Parathyroid adenoma (tissue), 2 donors: ENCODE measurements around the gene FOXC1.

Experiments
- H2AFZ ChIP-seq: fragments of 300-600 bp; sonication (generic); one replicate; pipeline ENCODE4 v1.7.0; 2017; ENCODE audit warnings: antibody characterized with exemption, mild to moderate bottlenecking
- H3K27ac ChIP-seq: fragments of 300-600 bp; sonication (generic); one replicate; pipeline ENCODE4 v1.7.0; 2017
- H3K27me3 ChIP-seq: fragments of 300-600 bp; sonication (generic); one replicate; pipeline ENCODE4 v1.7.0; 2017; ENCODE audit warnings: low read length; ENCODE audit not compliant: control insufficient read depth, insufficient read depth
- H3K36me3 ChIP-seq: fragments of 300-600 bp; sonication (generic); one replicate; pipeline ENCODE4 v1.7.0; 2017; ENCODE audit warnings: low read length; ENCODE audit not compliant: control insufficient read depth, insufficient read depth
- H3K4me1 ChIP-seq: fragments of 300-600 bp; sonication (generic); one replicate; pipeline ENCODE4 v1.7.0; 2017; ENCODE audit warnings: control low read depth
- H3K4me2 ChIP-seq: fragments of 300-600 bp; sonication (generic); one replicate; pipeline ENCODE4 v1.7.0; 2017; ENCODE audit warnings: low read length
- H3K4me3 ChIP-seq: fragments of 300-600 bp; sonication (generic); one replicate; pipeline ENCODE4 v1.7.0; 2017; ENCODE audit warnings: low read depth, low read length
- H3K79me2 ChIP-seq: fragments of 300-600 bp; sonication (generic); one replicate; pipeline ENCODE4 v1.7.0; 2017; ENCODE audit warnings: control low read depth
- H3K9ac ChIP-seq: fragments of 300-600 bp; sonication (generic); one replicate; pipeline ENCODE4 v1.7.0; 2017; ENCODE audit warnings: mild to moderate bottlenecking
- H3K9me3 ChIP-seq: fragments of 300-600 bp; sonication (generic); one replicate; pipeline ENCODE4 v1.7.0; 2017; ENCODE audit warnings: low read length; ENCODE audit not compliant: control insufficient read depth
- TF ChIP-seq, protein P1 (sequence below): fragments of 300-600 bp; sonication (generic); IDR thresholded peaks from one replicate; pipeline ENCODE4 v1.7.0; 2017; ENCODE audit warnings: antibody characterized with exemption, mild to moderate bottlenecking
- donor health status: primary hyperparathyroidism.

The FOXC1 gene

DNA sequence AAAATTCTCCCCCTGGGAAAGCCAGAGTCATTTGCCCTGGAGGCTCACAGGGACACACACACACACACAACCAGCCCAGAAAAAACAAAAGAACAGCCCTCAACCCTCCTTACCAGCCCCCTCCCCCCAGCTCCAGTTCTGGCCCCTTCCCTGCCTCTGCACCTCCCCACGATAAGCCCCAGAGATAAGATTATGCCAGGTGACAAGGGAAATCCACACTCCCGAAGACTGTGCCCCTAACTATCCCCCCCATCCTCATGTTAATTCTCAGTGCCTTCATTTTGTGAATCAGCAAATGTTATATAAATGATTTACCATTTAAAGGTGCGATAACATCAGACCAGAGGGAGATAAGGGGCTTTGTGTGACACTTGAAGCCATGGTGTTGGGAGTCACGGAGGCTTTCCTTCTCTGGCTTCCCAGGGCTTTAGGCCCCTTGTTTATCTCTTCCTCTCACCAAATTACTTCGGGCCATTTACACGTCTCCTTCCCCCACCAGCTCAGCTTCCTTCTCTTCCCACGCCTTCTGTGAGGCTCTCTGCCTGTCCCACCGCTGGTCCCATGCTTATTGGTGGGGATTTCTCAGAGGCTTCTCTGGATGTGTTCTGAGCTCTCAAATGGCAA lies 12.5 kb upstream of the FOXC1 start:
- Histone ChIP-seq H2AFZ (no peak overlapping the region), H3K9me3 (no peaks in the 10 kb centered on the region), H3K4me2 (no peak overlapping the region), H3K4me1 (no peaks in the 10 kb centered on the region), H3K79me2 (no peaks in the 10 kb centered on the region), H3K27me3 (no peaks in the 10 kb centered on the region), H3K27ac (no peak overlapping the region), H3K9ac (no peak overlapping the region), H3K36me3 (no peaks in the 10 kb centered on the region), H3K4me3 (no peak overlapping the region)
- TF ChIP-seq, protein P1, sequence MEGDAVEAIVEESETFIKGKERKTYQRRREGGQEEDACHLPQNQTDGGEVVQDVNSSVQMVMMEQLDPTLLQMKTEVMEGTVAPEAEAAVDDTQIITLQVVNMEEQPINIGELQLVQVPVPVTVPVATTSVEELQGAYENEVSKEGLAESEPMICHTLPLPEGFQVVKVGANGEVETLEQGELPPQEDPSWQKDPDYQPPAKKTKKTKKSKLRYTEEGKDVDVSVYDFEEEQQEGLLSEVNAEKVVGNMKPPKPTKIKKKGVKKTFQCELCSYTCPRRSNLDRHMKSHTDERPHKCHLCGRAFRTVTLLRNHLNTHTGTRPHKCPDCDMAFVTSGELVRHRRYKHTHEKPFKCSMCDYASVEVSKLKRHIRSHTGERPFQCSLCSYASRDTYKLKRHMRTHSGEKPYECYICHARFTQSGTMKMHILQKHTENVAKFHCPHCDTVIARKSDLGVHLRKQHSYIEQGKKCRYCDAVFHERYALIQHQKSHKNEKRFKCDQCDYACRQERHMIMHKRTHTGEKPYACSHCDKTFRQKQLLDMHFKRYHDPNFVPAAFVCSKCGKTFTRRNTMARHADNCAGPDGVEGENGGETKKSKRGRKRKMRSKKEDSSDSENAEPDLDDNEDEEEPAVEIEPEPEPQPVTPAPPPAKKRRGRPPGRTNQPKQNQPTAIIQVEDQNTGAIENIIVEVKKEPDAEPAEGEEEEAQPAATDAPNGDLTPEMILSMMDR, result no peak

DNA sequence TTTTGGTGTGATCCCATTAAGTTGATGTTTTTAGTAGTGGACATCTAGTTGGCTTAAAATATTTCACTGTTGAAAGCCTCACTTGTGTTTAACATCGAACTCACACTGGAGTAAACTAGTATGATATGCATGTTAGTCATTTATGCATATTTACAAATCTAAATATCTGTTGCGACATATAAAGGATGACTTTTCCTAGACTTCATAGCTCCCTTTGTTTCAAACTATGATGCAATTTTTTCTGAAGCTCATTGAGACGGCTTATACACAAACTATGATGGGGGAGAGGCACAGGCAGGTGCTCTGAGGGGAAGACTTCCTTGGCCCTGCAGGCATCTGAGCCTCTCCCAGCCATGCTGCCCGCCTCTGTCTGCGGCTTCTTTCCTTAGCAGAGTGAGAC lies 11.8 kb upstream of the FOXC1 start:
- Histone ChIP-seq H3K79me2 (no peaks in the 10 kb centered on the region), H3K4me3 (no peak overlapping the region), H2AFZ (no peak overlapping the region), H3K9me3 (no peaks in the 10 kb centered on the region), H3K27ac (no peak overlapping the region), H3K9ac (no peak overlapping the region), H3K27me3 (no peaks in the 10 kb centered on the region), H3K4me2 (no peak overlapping the region), H3K36me3 (no peaks in the 10 kb centered on the region), H3K4me1 (no peaks in the 10 kb centered on the region)
- TF ChIP-seq, protein P1, result no peak

DNA sequence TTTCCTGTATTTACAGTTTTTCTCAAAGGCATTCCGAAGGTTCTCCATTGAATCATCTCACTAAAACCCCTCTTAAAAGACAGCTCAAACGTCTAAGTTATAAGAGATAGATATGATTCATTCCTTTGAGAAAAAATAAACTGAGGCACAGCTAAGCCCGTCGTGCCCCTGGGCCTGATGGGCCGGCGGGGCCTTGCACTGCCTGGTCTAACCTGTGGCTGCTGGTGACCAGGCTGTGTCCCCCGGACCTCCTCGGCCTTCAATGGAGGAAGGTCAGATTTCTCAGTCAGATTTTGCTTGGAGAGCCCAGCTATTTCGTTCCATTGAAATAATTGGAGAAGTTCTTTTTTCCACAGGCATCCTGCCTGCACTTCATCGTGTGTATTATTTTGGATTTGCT lies 11.3 kb upstream of the FOXC1 start:
- no peak overlapping the region for H3K4me3 ChIP-seq
- no peaks in the 10 kb centered on the region for H3K9me3 ChIP-seq
- no peak overlapping the region for H3K4me2 ChIP-seq
- TF ChIP-seq, protein P1, result no peak
- H3K27ac ChIP-seq, result no peak overlapping the region
- no peaks in the 10 kb centered on the region for H3K4me1 ChIP-seq
- H3K9ac ChIP-seq, result no peak overlapping the region
- no peaks in the 10 kb centered on the region for H3K79me2 ChIP-seq
- H3K27me3 ChIP-seq, result no peaks in the 10 kb centered on the region
- H3K36me3 ChIP-seq, result no peaks in the 10 kb centered on the region
- no peak overlapping the region for H2AFZ ChIP-seq

DNA sequence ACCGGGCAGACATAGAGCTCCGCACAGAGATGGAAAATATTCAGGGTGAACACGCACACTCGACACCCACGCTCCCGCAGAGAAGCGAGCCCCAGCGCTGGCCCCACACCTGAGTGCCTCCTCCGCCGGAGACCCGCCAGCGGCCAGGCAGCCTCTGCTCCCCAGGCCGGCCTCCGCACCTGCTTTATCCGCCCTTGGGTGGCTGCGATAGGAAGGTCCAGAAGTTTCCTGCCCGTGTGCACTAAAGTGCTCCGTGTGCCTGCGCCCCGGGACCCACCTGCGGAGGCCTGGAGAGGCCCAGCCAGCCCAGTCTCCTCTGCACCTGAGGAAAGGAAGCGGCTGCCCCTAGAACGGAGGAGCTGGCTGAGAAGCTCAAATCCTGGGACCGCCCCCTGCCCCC lies 10.8 kb upstream of the FOXC1 start:
- Histone ChIP-seq H3K36me3 (no peaks in the 10 kb centered on the region), H3K9me3 (no peaks in the 10 kb centered on the region), H2AFZ (no peak overlapping the region), H3K79me2 (no peaks in the 10 kb centered on the region), H3K27me3 (peaks cover 2% of the 10 kb centered on the region), H3K27ac (no peak overlapping the region), H3K9ac (no peak overlapping the region), H3K4me2 (no peak overlapping the region), H3K4me1 (no peaks in the 10 kb centered on the region), H3K4me3 (no peak overlapping the region)
- TF ChIP-seq, protein P1, result no peak

DNA sequence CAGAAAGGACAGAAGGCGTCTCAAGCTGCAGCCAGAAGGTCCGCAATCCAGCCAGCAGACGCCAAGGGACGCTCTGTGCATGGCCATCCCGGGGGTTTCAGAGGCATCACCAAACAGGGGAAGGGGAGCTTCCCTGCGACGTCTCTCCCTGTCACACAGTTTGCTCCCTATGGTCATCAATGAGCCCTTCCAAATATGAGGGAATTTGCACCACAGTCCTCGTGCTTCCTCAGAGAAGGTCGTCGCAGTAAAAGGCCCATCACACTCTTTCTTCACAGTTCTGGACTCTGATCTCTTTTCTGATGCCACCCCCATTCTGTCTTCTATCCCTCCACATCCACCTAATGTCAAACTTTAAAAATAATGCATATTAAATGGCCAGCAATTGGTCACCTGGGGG lies 10.2 kb upstream of the FOXC1 start:
- Histone ChIP-seq H3K9me3 (no peaks in the 10 kb centered on the region), H2AFZ (no peak overlapping the region), H3K27me3 (peaks cover 5% of the 10 kb centered on the region), H3K9ac (no peak overlapping the region), H3K27ac (no peak overlapping the region), H3K4me1 (no peaks in the 10 kb centered on the region), H3K36me3 (no peaks in the 10 kb centered on the region), H3K4me3 (no peak overlapping the region), H3K79me2 (no peaks in the 10 kb centered on the region), H3K4me2 (no peak overlapping the region)
- TF ChIP-seq, protein P1, result no peak
